Measurements from ENCODE around the gene TAC4. TPM values are rescaled to one million over a fixed set of nuclear protein-coding genes. Genes with fewer than 3 reads are reported as not detected.

The TAC4 gene
- total RNA-seq, 1 experiment from 2014 or later = not detected

DNA sequence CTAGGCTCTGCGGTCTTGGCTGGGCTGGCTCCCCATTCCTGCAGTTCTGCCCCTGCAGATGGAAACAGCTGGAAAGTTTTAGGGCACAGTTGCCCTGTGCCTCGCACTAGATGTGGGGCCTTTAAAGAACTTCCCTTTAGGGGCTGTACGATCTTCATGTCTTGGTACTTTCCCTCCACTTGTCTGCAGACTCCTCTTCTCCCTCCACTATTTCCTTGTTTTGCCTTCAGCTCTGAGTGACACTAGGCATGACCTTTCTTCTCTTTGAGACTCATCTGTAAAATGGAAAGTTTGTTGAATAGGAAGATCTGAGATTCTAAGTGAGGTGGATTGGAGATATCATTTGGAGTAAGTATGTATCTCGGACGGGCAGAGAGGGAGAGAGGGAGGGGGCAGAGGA is 6.3 kb upstream of the TAC4 start:
- no peak overlapping the region for H3K4me3 Mint-ChIP-seq
- no CpG with 5 or more reads among the region's 5 CpGs for WGBS (ENCODE audit: extremely low coverage, insufficient read length, low lambda C conversion rate)
- H3K27me3 Mint-ChIP-seq (ENCODE audit: low read depth) = peaks cover 80% of the 10 kb centered on the region

More for the DNA sequence above, 6.3 kb upstream of the TAC4 start:
- Histone ChIP-seq H3K9me3 (ENCODE audit: control insufficient read depth, low read depth, low read length) (no peaks in the 10 kb centered on the region), H3K23ac (ENCODE audit: insufficient read length, low read depth, low read length) (no peak overlapping the region), H3K79me1 (ENCODE audit: insufficient read depth, low read depth, low read length, poor library complexity, severe bottlenecking) (no peaks in the 10 kb centered on the region), H2BK20ac (ENCODE audit: low read depth, low read length, poor library complexity, severe bottlenecking) (no peak overlapping the region), H3K27ac (ENCODE audit: insufficient read length, low read depth, low read length) (no peak overlapping the region), H3K18ac (ENCODE audit: insufficient read length, low read depth, low read length) (no peak overlapping the region), H3K79me2 (ENCODE audit: insufficient read depth, low read length) (no peaks in the 10 kb centered on the region), H2BK15ac (ENCODE audit: low read depth, low read length) (no peak overlapping the region), H3K4ac (ENCODE audit: low read depth, low read length) (no peak overlapping the region), H3K56ac (ENCODE audit: insufficient read length, low read depth, low read length) (no peak overlapping the region), H4K20me1 (ENCODE audit: control insufficient read depth, insufficient read depth, insufficient read length) (no peaks in the 10 kb centered on the region), H4K5ac (ENCODE audit: insufficient read length, low read depth, low read length) (no peak overlapping the region), H2BK12ac (ENCODE audit: insufficient read length, low read depth, low read length) (no peak overlapping the region), H3K27me3 (ENCODE audit: insufficient read depth, low read length) (no peaks in the 10 kb centered on the region; the same call in 1 of the 2 replicates), H3K14ac (ENCODE audit: insufficient read depth, low read length) (no peak overlapping the region), H3K4me2 (ENCODE audit: insufficient read depth, insufficient read length, low read length) (no peak overlapping the region), H2AK5ac (ENCODE audit: insufficient read length, low read length) (no peak overlapping the region), H3K4me1 (ENCODE audit: insufficient read depth, low read length) (no peaks in the 10 kb centered on the region), H3K23me2 (ENCODE audit: insufficient read length, low read depth, low read length, poor library complexity, severe bottlenecking) (peaks cover 3% of the 10 kb centered on the region), H2AFZ (ENCODE audit: low read length) (no peak overlapping the region), H3K9ac (ENCODE audit: extremely low read depth, insufficient read length, low read length) (no peak overlapping the region), H2BK120ac (ENCODE audit: low read depth, low read length, poor library complexity, severe bottlenecking) (no peak overlapping the region), H4K8ac (replicated peaks; ENCODE audit: insufficient read length, low read depth, low read length) (no peak overlapping the region), H4K91ac (ENCODE audit: insufficient read length, low read depth, low read length) (no peak overlapping the region), H2BK5ac (ENCODE audit: insufficient read length, low read length) (no peak overlapping the region), H3T11ph (ENCODE audit: low read length) (no peak overlapping the region)
- DNase-seq = no peak
- no peaks in the 10 kb centered on the region for H3K36me3 Mint-ChIP-seq (ENCODE audit: insufficient read depth in 1 of 3, low read depth in 3 of 3)
- H3K4me1 Mint-ChIP-seq = peaks cover 9 to 11% of the 10 kb centered on the region in 2 experiments
- H3K9me3 Mint-ChIP-seq = no peaks in the 10 kb centered on the region
- TF ChIP-seq, protein P1, sequence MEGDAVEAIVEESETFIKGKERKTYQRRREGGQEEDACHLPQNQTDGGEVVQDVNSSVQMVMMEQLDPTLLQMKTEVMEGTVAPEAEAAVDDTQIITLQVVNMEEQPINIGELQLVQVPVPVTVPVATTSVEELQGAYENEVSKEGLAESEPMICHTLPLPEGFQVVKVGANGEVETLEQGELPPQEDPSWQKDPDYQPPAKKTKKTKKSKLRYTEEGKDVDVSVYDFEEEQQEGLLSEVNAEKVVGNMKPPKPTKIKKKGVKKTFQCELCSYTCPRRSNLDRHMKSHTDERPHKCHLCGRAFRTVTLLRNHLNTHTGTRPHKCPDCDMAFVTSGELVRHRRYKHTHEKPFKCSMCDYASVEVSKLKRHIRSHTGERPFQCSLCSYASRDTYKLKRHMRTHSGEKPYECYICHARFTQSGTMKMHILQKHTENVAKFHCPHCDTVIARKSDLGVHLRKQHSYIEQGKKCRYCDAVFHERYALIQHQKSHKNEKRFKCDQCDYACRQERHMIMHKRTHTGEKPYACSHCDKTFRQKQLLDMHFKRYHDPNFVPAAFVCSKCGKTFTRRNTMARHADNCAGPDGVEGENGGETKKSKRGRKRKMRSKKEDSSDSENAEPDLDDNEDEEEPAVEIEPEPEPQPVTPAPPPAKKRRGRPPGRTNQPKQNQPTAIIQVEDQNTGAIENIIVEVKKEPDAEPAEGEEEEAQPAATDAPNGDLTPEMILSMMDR (conservative IDR thresholded peaks at IDR 0.05) = no peak
- peak overlapping the region in 1 of 3 experiments; percentile 11; a peak in 1 of 7 replicates for H3K27ac Mint-ChIP-seq
